ENCODE measurements around the gene IFI27L1.

Gene IFI27L1

GRCh38 chr14:94052662-94053061 lies 28.4 kb upstream of the IFI27L1 start:
- TF ChIP-seq, protein P1, sequence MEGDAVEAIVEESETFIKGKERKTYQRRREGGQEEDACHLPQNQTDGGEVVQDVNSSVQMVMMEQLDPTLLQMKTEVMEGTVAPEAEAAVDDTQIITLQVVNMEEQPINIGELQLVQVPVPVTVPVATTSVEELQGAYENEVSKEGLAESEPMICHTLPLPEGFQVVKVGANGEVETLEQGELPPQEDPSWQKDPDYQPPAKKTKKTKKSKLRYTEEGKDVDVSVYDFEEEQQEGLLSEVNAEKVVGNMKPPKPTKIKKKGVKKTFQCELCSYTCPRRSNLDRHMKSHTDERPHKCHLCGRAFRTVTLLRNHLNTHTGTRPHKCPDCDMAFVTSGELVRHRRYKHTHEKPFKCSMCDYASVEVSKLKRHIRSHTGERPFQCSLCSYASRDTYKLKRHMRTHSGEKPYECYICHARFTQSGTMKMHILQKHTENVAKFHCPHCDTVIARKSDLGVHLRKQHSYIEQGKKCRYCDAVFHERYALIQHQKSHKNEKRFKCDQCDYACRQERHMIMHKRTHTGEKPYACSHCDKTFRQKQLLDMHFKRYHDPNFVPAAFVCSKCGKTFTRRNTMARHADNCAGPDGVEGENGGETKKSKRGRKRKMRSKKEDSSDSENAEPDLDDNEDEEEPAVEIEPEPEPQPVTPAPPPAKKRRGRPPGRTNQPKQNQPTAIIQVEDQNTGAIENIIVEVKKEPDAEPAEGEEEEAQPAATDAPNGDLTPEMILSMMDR (IDR thresholded peaks at IDR 0.05; ENCODE audit: low read depth, low read length), result no peak
- H3K4me3 ChIP-seq (ENCODE audit: low read depth, low read length), result no peak overlapping the region
- no peak for DNase-seq (ENCODE audit: low read depth, low spot score)
- in situ Hi-C loops (cut with HindIII; ENCODE audit: low sequenced_read_pairs), result no loop called here

DNA sequence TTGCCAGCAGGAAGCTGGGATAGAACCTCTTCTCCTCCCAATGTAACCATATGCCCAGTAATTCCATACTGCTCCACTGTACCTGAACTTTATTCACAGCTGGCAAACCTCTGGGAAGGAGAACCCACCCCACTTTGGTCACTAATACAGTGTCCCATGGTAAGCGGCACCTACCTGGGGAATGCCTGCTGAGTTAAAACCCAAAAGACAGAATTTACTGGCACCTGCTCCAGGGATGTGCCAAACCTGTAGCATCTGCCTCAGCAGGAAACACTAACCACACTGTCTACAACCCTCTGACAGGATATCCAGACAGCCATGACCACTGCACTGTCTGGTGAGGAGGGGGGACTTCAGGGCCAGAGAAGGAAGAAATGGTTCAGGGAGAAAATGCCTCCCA lies 26.7 kb upstream of the IFI27L1 start:
- TF ChIP-seq, protein P1 (IDR thresholded peaks at IDR 0.05; ENCODE audit: low read depth, low read length), result no peak
- DNase-seq (ENCODE audit: low read depth, low spot score), result no peak
- in situ Hi-C loops (cut with HindIII; ENCODE audit: low sequenced_read_pairs), result no loop called here
- H3K4me3 ChIP-seq (ENCODE audit: low read depth, low read length), result no peak overlapping the region

GRCh38 chr14:94054936-94055335 lies 26.2 kb upstream of the IFI27L1 start:
- no peak for DNase-seq (ENCODE audit: low read depth, low spot score)
- TF ChIP-seq, protein P1 (IDR thresholded peaks at IDR 0.05; ENCODE audit: low read depth, low read length), result no peak
- in situ Hi-C loops (cut with HindIII; ENCODE audit: low sequenced_read_pairs), result no loop called here
- H3K4me3 ChIP-seq (ENCODE audit: low read depth, low read length), result no peak overlapping the region

DNA sequence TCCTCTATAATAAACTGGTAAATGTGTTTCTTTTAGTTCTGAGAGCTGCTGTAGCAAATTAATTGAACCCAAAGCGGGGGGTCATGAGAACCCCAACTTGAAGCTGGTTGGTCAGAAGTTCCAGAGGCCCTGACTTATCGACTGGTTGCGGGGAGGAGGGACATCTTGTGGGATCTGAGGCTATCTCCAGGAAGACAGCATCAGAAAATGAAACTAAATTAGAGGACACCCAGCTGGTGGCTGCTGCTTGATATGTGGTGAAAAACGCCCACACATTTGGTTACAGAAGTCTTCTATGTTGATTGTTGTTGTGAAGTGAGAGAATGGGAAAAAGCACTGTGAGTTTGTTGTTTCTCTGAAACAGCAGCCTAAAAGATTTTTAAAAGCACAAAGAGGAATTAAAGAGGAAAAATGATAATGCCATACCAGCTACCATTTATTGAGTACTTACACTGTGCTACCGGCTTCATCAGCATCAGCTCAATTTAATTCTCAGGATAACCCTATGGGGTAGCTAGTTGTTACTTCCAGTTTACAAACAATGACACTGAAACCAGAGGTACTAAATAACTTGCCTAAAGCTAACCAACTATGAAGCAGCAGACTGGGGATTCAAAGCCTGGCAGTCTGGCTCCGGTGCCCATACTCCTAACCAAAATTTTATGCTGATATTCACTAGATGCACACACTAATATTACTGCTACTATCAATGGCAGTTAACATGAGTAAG lies 24.4 kb upstream of the IFI27L1 start:
- no peak overlapping the region for H3K4me3 ChIP-seq (ENCODE audit: low read depth, low read length)
- TF ChIP-seq, protein P1 (IDR thresholded peaks at IDR 0.05; ENCODE audit: low read depth, low read length), result no peak
- no peak for DNase-seq (ENCODE audit: low read depth, low spot score)
- in situ Hi-C loops (cut with HindIII; ENCODE audit: low sequenced_read_pairs), result no loop called here

GRCh38 chr14:94058128-94058673 lies 22.9 kb upstream of the IFI27L1 start:
- in situ Hi-C loops (cut with HindIII; ENCODE audit: low sequenced_read_pairs), result no loop called here
- no peak for DNase-seq (ENCODE audit: low read depth, low spot score)
- TF ChIP-seq, protein P1 (IDR thresholded peaks at IDR 0.05; ENCODE audit: low read depth, low read length), result no peak
- no peak overlapping the region for H3K4me3 ChIP-seq (ENCODE audit: low read depth, low read length)

DNA sequence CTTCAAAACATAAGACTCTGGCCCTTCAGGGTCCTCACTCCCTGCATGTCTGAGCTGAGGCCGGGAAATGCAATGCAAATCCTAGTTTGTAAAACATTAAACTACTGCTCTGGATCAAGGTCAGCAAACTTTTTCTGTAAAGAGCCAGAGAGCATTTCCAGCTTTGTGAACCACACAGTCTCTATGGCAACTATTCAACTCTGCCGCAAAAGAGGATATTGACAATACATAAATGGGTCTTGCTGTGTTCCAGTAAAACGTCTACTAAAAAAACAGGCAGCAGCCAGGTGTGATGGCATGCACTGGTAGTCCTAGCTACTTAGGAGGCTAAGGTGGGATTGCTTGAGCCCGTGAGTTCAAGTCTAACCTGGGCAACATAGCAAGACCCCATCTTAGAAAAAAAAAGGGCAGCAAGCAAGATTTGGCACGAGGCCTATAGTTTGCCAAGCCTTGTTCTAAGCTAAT lies 22.4 kb upstream of the IFI27L1 start:
- H3K4me3 ChIP-seq (ENCODE audit: low read depth, low read length), result no peak overlapping the region
- in situ Hi-C loops (cut with HindIII; ENCODE audit: low sequenced_read_pairs), result no loop called here
- DNase-seq (ENCODE audit: low read depth, low spot score), result no peak
- TF ChIP-seq, protein P1 (IDR thresholded peaks at IDR 0.05; ENCODE audit: low read depth, low read length), result no peak
